Memory B cell (primary cell): ENCODE measurements around the gene MAPK8.

Source experiments
- ATAC-seq: fragments of 150-1000 bp; cut with Tn5 transposase; 2 replicates; pipeline ENCODE4 v1.10.0; 2021; ENCODE audit warnings: low read depth, mild to moderate bottlenecking, moderate library complexity
- DNase-seq, 2 donors: peaks; one replicate each; pipeline ENCODE4 v3.0.0; 2022; ENCODE audit warnings: low spot score in 2 of 2
- H3K27ac Mint-ChIP-seq: one replicate; pipeline ENCODE4 v1.8.0; 2022; ENCODE audit warnings: mild to moderate bottlenecking, moderate library complexity, mixed read lengths
- H3K27me3 Mint-ChIP-seq: one replicate; pipeline ENCODE4 v1.8.0; 2022; ENCODE audit warnings: mixed read lengths
- H3K36me3 Mint-ChIP-seq: one replicate; pipeline ENCODE4 v1.8.0; 2022; ENCODE audit warnings: mild to moderate bottlenecking, mixed read lengths
- H3K4me1 Mint-ChIP-seq: one replicate; pipeline ENCODE4 v1.8.0; 2022; ENCODE audit warnings: mixed read lengths
- H3K4me3 Mint-ChIP-seq: one replicate; pipeline ENCODE4 v1.8.0; 2022; ENCODE audit warnings: mild to moderate bottlenecking, moderate library complexity, mixed read lengths
- H3K9me3 Mint-ChIP-seq: one replicate; pipeline ENCODE4 v1.8.0; 2022; ENCODE audit warnings: mixed read lengths

The MAPK8 gene

DNA sequence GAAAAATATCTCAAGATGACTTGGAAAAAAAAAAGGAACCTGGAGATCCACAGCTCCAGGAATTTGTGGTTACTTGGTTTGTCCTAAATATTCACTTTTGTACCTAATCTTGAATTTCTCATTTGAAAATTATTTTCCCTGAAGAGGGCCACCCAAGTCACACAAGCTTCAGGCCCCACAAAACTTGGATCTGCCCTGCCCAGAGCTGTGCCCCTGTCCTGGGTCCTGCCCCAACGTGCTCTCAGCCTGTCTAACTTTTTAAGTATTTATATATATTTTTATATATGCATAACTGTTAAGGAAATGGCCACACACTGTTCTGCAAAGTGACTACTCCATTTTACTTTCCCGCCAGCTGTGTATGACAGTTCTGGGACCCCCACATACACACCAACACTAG, 174.9 kb downstream of the MAPK8 start:
- no peaks in the 10 kb centered on the region for H3K4me1 Mint-ChIP-seq
- H3K36me3 Mint-ChIP-seq, result no peaks in the 10 kb centered on the region
- H3K9me3 Mint-ChIP-seq, result no peaks in the 10 kb centered on the region
- no peak overlapping the region for H3K4me3 Mint-ChIP-seq
- H3K27me3 Mint-ChIP-seq, result peaks cover 20% of the 10 kb centered on the region
- ATAC-seq (no peak), DNase-seq (no peak)
- no peak overlapping the region for H3K27ac Mint-ChIP-seq

- Mint-ChIP-seq H3K4me3 (no peak overlapping the region), H3K27ac (no peak overlapping the region), H3K9me3 (peaks cover 5% of the 10 kb centered on the region), H3K36me3 (peaks cover 2% of the 10 kb centered on the region), H3K27me3 (peaks cover 24% of the 10 kb centered on the region), H3K4me1 (no peaks in the 10 kb centered on the region)
- ATAC-seq (no peak), DNase-seq (no peak)
Observed at GRCh38 chr10:48482207-48482606, 175.7 kb downstream of the MAPK8 start.

GRCh38 chr10:48484911-48485310, 178.4 kb downstream of the MAPK8 start:
- Mint-ChIP-seq H3K9me3 (peaks cover 5% of the 10 kb centered on the region), H3K4me1 (no peaks in the 10 kb centered on the region), H3K36me3 (peaks cover 2% of the 10 kb centered on the region), H3K4me3 (no peak overlapping the region), H3K27me3 (peaks cover 13% of the 10 kb centered on the region), H3K27ac (no peak overlapping the region)
- DNase-seq, result no peak
- ATAC-seq, result no peak

- Mint-ChIP-seq H3K27me3 (peaks cover 13% of the 10 kb centered on the region), H3K4me1 (peaks cover 1% of the 10 kb centered on the region), H3K36me3 (peaks cover 2% of the 10 kb centered on the region), H3K27ac (no peak overlapping the region), H3K4me3 (no peak overlapping the region), H3K9me3 (peaks cover 5% of the 10 kb centered on the region)
- ATAC-seq (no peak), DNase-seq (no peak)
Observed at GRCh38 chr10:48485711-48486110, 179.2 kb downstream of the MAPK8 start.

DNA sequence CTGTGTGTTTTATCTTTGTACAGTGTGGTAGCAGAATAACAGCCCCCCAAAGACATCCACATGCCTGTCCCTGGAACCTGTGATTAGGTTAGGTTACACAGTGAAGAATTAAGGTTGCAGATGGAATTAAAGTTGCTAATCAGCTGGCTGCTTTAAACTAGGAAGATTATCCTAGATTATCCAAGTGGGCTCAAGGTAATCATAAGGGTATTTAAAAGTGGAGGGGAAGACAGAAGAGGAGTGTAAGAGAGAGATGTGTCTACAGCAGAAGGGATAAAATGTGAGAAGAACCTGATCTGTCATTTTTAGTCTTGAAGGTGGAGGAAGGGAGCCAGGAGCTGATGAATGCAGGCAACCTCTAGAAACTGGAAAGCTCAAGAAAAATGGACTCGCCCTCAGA, 180.8 kb downstream of the MAPK8 start:
- H3K27me3 Mint-ChIP-seq, result peaks cover 18% of the 10 kb centered on the region
- H3K9me3 Mint-ChIP-seq, result peaks cover 5% of the 10 kb centered on the region
- H3K4me1 Mint-ChIP-seq, result peaks cover 3% of the 10 kb centered on the region
- H3K36me3 Mint-ChIP-seq, result peaks cover 2% of the 10 kb centered on the region
- ATAC-seq (no peak), DNase-seq (no peak)
- no peak overlapping the region for H3K4me3 Mint-ChIP-seq
- no peak overlapping the region for H3K27ac Mint-ChIP-seq
